ENCODE measurements around the gene HOXD9.

- TF ChIP-seq, protein P1, sequence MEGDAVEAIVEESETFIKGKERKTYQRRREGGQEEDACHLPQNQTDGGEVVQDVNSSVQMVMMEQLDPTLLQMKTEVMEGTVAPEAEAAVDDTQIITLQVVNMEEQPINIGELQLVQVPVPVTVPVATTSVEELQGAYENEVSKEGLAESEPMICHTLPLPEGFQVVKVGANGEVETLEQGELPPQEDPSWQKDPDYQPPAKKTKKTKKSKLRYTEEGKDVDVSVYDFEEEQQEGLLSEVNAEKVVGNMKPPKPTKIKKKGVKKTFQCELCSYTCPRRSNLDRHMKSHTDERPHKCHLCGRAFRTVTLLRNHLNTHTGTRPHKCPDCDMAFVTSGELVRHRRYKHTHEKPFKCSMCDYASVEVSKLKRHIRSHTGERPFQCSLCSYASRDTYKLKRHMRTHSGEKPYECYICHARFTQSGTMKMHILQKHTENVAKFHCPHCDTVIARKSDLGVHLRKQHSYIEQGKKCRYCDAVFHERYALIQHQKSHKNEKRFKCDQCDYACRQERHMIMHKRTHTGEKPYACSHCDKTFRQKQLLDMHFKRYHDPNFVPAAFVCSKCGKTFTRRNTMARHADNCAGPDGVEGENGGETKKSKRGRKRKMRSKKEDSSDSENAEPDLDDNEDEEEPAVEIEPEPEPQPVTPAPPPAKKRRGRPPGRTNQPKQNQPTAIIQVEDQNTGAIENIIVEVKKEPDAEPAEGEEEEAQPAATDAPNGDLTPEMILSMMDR (IDR thresholded peaks at IDR 0.05; ENCODE audit: low read depth, low read length), result no peak
- TF ChIP-seq EZH2phosphoT487 (IDR thresholded peaks at IDR 0.05; ENCODE audit: low read depth), result no peak
These were observed 13.2 kb upstream of the HOXD9 start for GRCh38 chr2:176109192-176109901.
